NOMO-1 (cell line): Measurements from ENCODE around the gene COL20A1.

Experiments
- DNase-seq, 2 experiments: peaks; one replicate each; lab custom pipeline; 2025; ENCODE audit not compliant: unreplicated experiment in 2 of 2; lab: John Stamatoyannopoulos, UW

The COL20A1 gene

GRCh38 chr20:63345328-63346100 is 52.5 kb downstream of the COL20A1 start:
- DNase-seq: no peak

GRCh38 chr20:63346131-63347080 is 53.4 kb downstream of the COL20A1 start:
- DNase-seq: no peak

- DNase-seq: no peak
These were observed 54.2 kb downstream of the COL20A1 start for GRCh38 chr20:63347081-63347741.

- DNase-seq: no peak
These were observed 55.2 kb downstream of the COL20A1 start for GRCh38 chr20:63347950-63348827.

GRCh38 chr20:63348828-63349515 is 56.0 kb downstream of the COL20A1 start:
- no peak for DNase-seq

- DNase-seq: no peak
These were observed 56.5 kb downstream of the COL20A1 start for GRCh38 chr20:63349516-63349895.

- no peak for DNase-seq
These were observed 57.2 kb downstream of the COL20A1 start for GRCh38 chr20:63350196-63350595.

- DNase-seq: no peak
These were observed 57.8 kb downstream of the COL20A1 start for GRCh38 chr20:63350597-63351325.

- DNase-seq: no peak
These were observed 58.3 kb downstream of the COL20A1 start for GRCh38 chr20:63351326-63351700.

- DNase-seq: no peak
These were observed 59.0 kb downstream of the COL20A1 start for GRCh38 chr20:63351811-63352591.

GRCh38 chr20:63352811-63353221 is 59.8 kb downstream of the COL20A1 start:
- DNase-seq: no peak

GRCh38 chr20:63354636-63355350 is 61.8 kb downstream of the COL20A1 start:
- DNase-seq: no peak

- no peak for DNase-seq
These were observed 62.9 kb downstream of the COL20A1 start for GRCh38 chr20:63355781-63356295.

GRCh38 chr20:63356511-63356910 is 63.5 kb downstream of the COL20A1 start:
- no peak for DNase-seq

GRCh38 chr20:63356931-63357879 is 64.2 kb downstream of the COL20A1 start:
- DNase-seq: no peak
